HepG2 (cell line): ENCODE results near the gene GRM2. TPM values are rescaled to one million over a fixed set of nuclear protein-coding genes. Genes with fewer than 3 reads are reported as not detected.
A peak's percentile ranks its signal among the peaks of the same experiment; 100 is the strongest.

Experiments
- ARID2 ChIP-seq: sonication (generic); formaldehyde crosslinking; IDR thresholded peaks from 2 replicates; pipeline ENCODE4 v1.8.1; 2022; ENCODE audit warnings: mild to moderate bottlenecking, missing genetic modification reagents, borderline replicate concordance
- CHD4 ChIP-seq: fragments of 200-600 bp; sonication (generic); IDR thresholded peaks from 2 replicates; pipeline ENCODE4 v1.7.0; 2017; ENCODE audit warnings: mild to moderate bottlenecking, low read length, borderline replicate concordance
- DNMT3B ChIP-seq: conservative IDR thresholded peaks from 2 replicates; pipeline ENCODE4 v1.6.1; 2016; ENCODE audit warnings: missing biosample characterization, control low read depth
- ELF4 ChIP-seq: sonication (generic); formaldehyde crosslinking; IDR thresholded peaks from 2 replicates; pipeline ENCODE4 v1.5.0; 2020; ENCODE audit warnings: missing genetic modification reagents, mild to moderate bottlenecking, moderate library complexity, borderline replicate concordance
- HMGXB3 ChIP-seq: sonication (generic); formaldehyde crosslinking; IDR thresholded peaks from 2 replicates; pipeline ENCODE4 v1.4.0; 2020; ENCODE audit warnings: missing genetic modification reagents, borderline replicate concordance
- KLF6 ChIP-seq: IDR thresholded peaks from 2 replicates; pipeline ENCODE4 v1.8.0; 2016; ENCODE audit warnings: missing biosample characterization, missing genetic modification reagents
- MTA3 ChIP-seq: sonication (generic); formaldehyde crosslinking; IDR thresholded peaks from 2 replicates; pipeline ENCODE4 v1.4.0; 2020; ENCODE audit warnings: missing genetic modification reagents
- NFATC3 ChIP-seq: sonication (generic); formaldehyde crosslinking; IDR thresholded peaks from 2 replicates; pipeline ENCODE4 v1.5.1; 2020; ENCODE audit warnings: mild to moderate bottlenecking, missing genetic modification reagents
- POLR2AphosphoS5 ChIP-seq: IDR thresholded peaks from 2 replicates; pipeline ENCODE4 v1.6.1; 2012; ENCODE audit warnings: low read depth, low read length
- TBX2 ChIP-seq: sonication (generic); formaldehyde crosslinking; IDR thresholded peaks from 2 replicates; pipeline ENCODE4 v1.5.0; 2020; ENCODE audit warnings: missing genetic modification reagents, mild to moderate bottlenecking, borderline replicate concordance
- TBX3 ChIP-seq: fragments of 450-650 bp; IDR thresholded peaks from 2 replicates; pipeline ENCODE4 v1.6.1; 2017; ENCODE audit warnings: antibody characterized with exemption, mild to moderate bottlenecking, inconsistent platforms, borderline replicate concordance
- TCF7L2 ChIP-seq: IDR thresholded peaks from 2 replicates; pipeline ENCODE4 v1.6.1; 2011; ENCODE audit warnings: mild to moderate bottlenecking, low read depth, low read length, moderate library complexity
- ZBTB2 ChIP-seq: sonication (generic); formaldehyde crosslinking; IDR thresholded peaks from 2 replicates; pipeline ENCODE4 v1.8.0; 2022; ENCODE audit warnings: low read depth, missing genetic modification reagents
- ZBTB42 ChIP-seq: sonication (generic); formaldehyde crosslinking; IDR thresholded peaks from 2 replicates; pipeline ENCODE4 v1.5.0; 2020; ENCODE audit warnings: mild to moderate bottlenecking, missing genetic modification reagents
- ZNF264 ChIP-seq: sonication (generic); formaldehyde crosslinking; IDR thresholded peaks from 2 replicates; pipeline ENCODE4 v1.4.0; 2020; ENCODE audit warnings: missing genetic modification reagents
- ZNF350 ChIP-seq: sonication (generic); formaldehyde crosslinking; IDR thresholded peaks from 2 replicates; pipeline ENCODE4 v1.4.0; 2020; ENCODE audit warnings: mild to moderate bottlenecking, low read depth, missing genetic modification reagents, borderline replicate concordance
- ZNF354B ChIP-seq: sonication (generic); formaldehyde crosslinking; IDR thresholded peaks from 2 replicates; pipeline ENCODE4 v1.8.0; 2022; ENCODE audit warnings: mild to moderate bottlenecking, missing genetic modification reagents
- ZNF430 ChIP-seq: sonication (generic); formaldehyde crosslinking; IDR thresholded peaks from 2 replicates; pipeline ENCODE4 v1.9.0; 2021; ENCODE audit warnings: mild to moderate bottlenecking, missing genetic modification reagents
- ZNF564 ChIP-seq: sonication (generic); formaldehyde crosslinking; IDR thresholded peaks from 2 replicates; pipeline ENCODE4 v1.8.1; 2023; ENCODE audit warnings: mild to moderate bottlenecking, missing genetic modification reagents
- ZNF569 ChIP-seq: sonication (generic); formaldehyde crosslinking; IDR thresholded peaks from 2 replicates; pipeline ENCODE4 v1.5.0; 2020; ENCODE audit warnings: mild to moderate bottlenecking, missing genetic modification reagents, moderate library complexity, borderline replicate concordance
- ZNF782 ChIP-seq: sonication (generic); formaldehyde crosslinking; IDR thresholded peaks from 2 replicates; pipeline ENCODE4 v1.4.0; 2020; ENCODE audit warnings: missing genetic modification reagents, mild to moderate bottlenecking, borderline replicate concordance
- ZSCAN29 ChIP-seq: sonication (generic); formaldehyde crosslinking; conservative IDR thresholded peaks from 2 replicates; pipeline ENCODE4 v1.4.0; 2020; ENCODE audit warnings: mild to moderate bottlenecking, missing genetic modification reagents
- polyA plus RNA-seq, 8 experiments: library from polyadenylated mRNA; depleted of rRNA in 3 of 8; stranded (reverse) in 7 of 8; unstranded in 1 of 8; fragments of >200 nt; fragmentation: Illumina TruSeq in 4 of 8; extraction: Trizol in 4 of 8; gene quantifications; 2 replicates each; pipeline versions ENCODE4 v1.2.1 to v1.2.3, GENCODE V29; 2011 to 2016; ENCODE audit warnings: low read depth in 4 of 8, missing spikeins in 1 of 8, mixed read lengths in 1 of 8; ENCODE audit not compliant: insufficient read depth in 1 of 8
- total RNA-seq, 5 experiments: library from RNA; depleted of rRNA; stranded (reverse); fragments of >200 nt; fragmentation: Illumina TruSeq; extraction: Trizol; gene quantifications; 2 replicates each; pipeline ENCODE4 v1.2.3, GENCODE V29; 2016; ENCODE audit warnings: low read depth in 1 of 5
- TF ChIP-seq, protein P1 (sequence below): sonication (generic); formaldehyde crosslinking; IDR thresholded peaks from 2 replicates; pipeline ENCODE4 v1.4.0; 2020; ENCODE audit warnings: missing genetic modification reagents, low read depth, mild to moderate bottlenecking, borderline replicate concordance

Gene GRM2
- total and polyA plus RNA-seq, 2 of the 13 experiments (the other 11 are each of a cell fraction or from before 2014, with no cell fraction given), result 0.04 to 0.07 TPM

- TF ChIP-seq ZNF782 (CRISPR knock-in tag), result no peak; the same call in none of the 2 replicates
- TF ChIP-seq POLR2AphosphoS5, result peak; percentile 83
- TF ChIP-seq CHD4, result no peak
- TF ChIP-seq ZNF430, result peak; percentile 89
- TF ChIP-seq KLF6 (CRISPR knock-in tag), result no peak; the same call in 1 of the 2 replicates
- no peak for TF ChIP-seq ELF4
- TF ChIP-seq ZSCAN29 (CRISPR knock-in tag), result no peak
- TF ChIP-seq MTA3, result no peak
- TF ChIP-seq ZBTB42 (CRISPR knock-in tag), result no peak
- no peak for TF ChIP-seq HMGXB3
- no peak for TF ChIP-seq ZNF569 (CRISPR knock-in tag)
- no peak for TF ChIP-seq TBX2 (CRISPR knock-in tag)
- TF ChIP-seq ZNF350 (CRISPR knock-in tag), result peak; percentile 80; the same call in 1 of the 2 replicates
- TF ChIP-seq, protein P1, sequence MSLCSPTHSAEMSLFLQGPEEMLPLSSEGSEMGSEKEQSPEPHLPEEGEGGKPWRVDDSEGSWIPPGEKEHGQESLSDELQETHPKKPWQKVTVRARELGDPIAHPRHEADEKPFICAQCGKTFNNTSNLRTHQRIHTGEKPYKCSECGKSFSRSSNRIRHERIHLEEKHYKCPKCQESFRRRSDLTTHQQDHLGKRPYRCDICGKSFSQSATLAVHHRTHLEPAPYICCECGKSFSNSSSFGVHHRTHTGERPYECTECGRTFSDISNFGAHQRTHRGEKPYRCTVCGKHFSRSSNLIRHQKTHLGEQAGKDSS (CRISPR knock-in tag), result no peak; the same call in 1 of the 2 replicates
- no peak for TF ChIP-seq TCF7L2
- TF ChIP-seq DNMT3B (CRISPR knock-in tag), result no peak
- peak; percentile 57; the same call in 1 of the 2 replicates for TF ChIP-seq ZBTB2 (CRISPR knock-in tag)
- no peak for TF ChIP-seq NFATC3
- TF ChIP-seq ZNF264 (CRISPR knock-in tag), result 0 out of 2 replicates have a peak, but pooled peaks have one; percentile 37
- no peak for TF ChIP-seq TBX3
- no peak for TF ChIP-seq ZNF354B
- TF ChIP-seq ZNF564 (CRISPR knock-in tag), result peak; percentile 71; the same call in 1 of the 2 replicates
- TF ChIP-seq ARID2, result peak; percentile 67; the same call in 1 of the 2 replicates
Observed at GRCh38 chr3:51670823-51671733, 35.8 kb upstream of the GRM2 start, which contains the start of gene TEX264 (continued).
